ENCODE measurements around the gene PCCB. TPM values are rescaled to one million over a fixed set of nuclear protein-coding genes. Genes with fewer than 3 reads are reported as not detected.

Gene PCCB
- total RNA-seq, 1 donor from 2014 or later: 35.2 TPM

- H3K9me3 Mint-ChIP-seq (ENCODE audit: unreplicated experiment): no peaks in the 10 kb centered on the region
- peaks cover 43% of the 10 kb centered on the region for H3K36me3 Mint-ChIP-seq (ENCODE audit: low read depth, unreplicated experiment)
- H3K27me3 Mint-ChIP-seq (ENCODE audit: unreplicated experiment): no peaks in the 10 kb centered on the region
- no peak overlapping the region for H3K4me3 Mint-ChIP-seq (ENCODE audit: unreplicated experiment)
- no peak for DNase-seq (ENCODE audit: low spot score)
- H3K27ac Mint-ChIP-seq (ENCODE audit: unreplicated experiment): no peak overlapping the region
- TF ChIP-seq CTCF (IDR thresholded peaks at IDR 0.05; ENCODE audit: unreplicated experiment): no peak
- H3K4me1 Mint-ChIP-seq (ENCODE audit: unreplicated experiment): no peaks in the 10 kb centered on the region
Observed at GRCh38 chr3:136326316-136326715, 76.2 kb downstream of the PCCB start.

- H3K4me3 Mint-ChIP-seq (ENCODE audit: unreplicated experiment): no peak overlapping the region
- H3K36me3 Mint-ChIP-seq (ENCODE audit: low read depth, unreplicated experiment): peaks cover 31% of the 10 kb centered on the region
- H3K27me3 Mint-ChIP-seq (ENCODE audit: unreplicated experiment): no peaks in the 10 kb centered on the region
- no peaks in the 10 kb centered on the region for H3K4me1 Mint-ChIP-seq (ENCODE audit: unreplicated experiment)
- no peak overlapping the region for H3K27ac Mint-ChIP-seq (ENCODE audit: unreplicated experiment)
- no peaks in the 10 kb centered on the region for H3K9me3 Mint-ChIP-seq (ENCODE audit: unreplicated experiment)
- no peak for TF ChIP-seq CTCF (IDR thresholded peaks at IDR 0.05; ENCODE audit: unreplicated experiment)
- no peak for DNase-seq (ENCODE audit: low spot score)
Observed at GRCh38 chr3:136327671-136328070, 77.5 kb downstream of the PCCB start.

- Mint-ChIP-seq H3K9me3 (ENCODE audit: unreplicated experiment) (no peaks in the 10 kb centered on the region), H3K27me3 (ENCODE audit: unreplicated experiment) (no peaks in the 10 kb centered on the region), H3K27ac (ENCODE audit: unreplicated experiment) (no peak overlapping the region), H3K4me3 (ENCODE audit: unreplicated experiment) (no peak overlapping the region), H3K36me3 (ENCODE audit: low read depth, unreplicated experiment) (peaks cover 21% of the 10 kb centered on the region), H3K4me1 (ENCODE audit: unreplicated experiment) (no peaks in the 10 kb centered on the region)
- no peak for DNase-seq (ENCODE audit: low spot score)
- no peak for TF ChIP-seq CTCF (IDR thresholded peaks at IDR 0.05; ENCODE audit: unreplicated experiment)
Observed at GRCh38 chr3:136329593-136329992, 79.5 kb downstream of the PCCB start.

GRCh38 chr3:136330900-136331299, 80.8 kb downstream of the PCCB start:
- TF ChIP-seq CTCF (IDR thresholded peaks at IDR 0.05; ENCODE audit: unreplicated experiment): no peak
- no peak overlapping the region for H3K4me3 Mint-ChIP-seq (ENCODE audit: unreplicated experiment)
- H3K27me3 Mint-ChIP-seq (ENCODE audit: unreplicated experiment): no peaks in the 10 kb centered on the region
- no peaks in the 10 kb centered on the region for H3K4me1 Mint-ChIP-seq (ENCODE audit: unreplicated experiment)
- H3K36me3 Mint-ChIP-seq (ENCODE audit: low read depth, unreplicated experiment): peaks cover 20% of the 10 kb centered on the region
- H3K9me3 Mint-ChIP-seq (ENCODE audit: unreplicated experiment): no peaks in the 10 kb centered on the region
- H3K27ac Mint-ChIP-seq (ENCODE audit: unreplicated experiment): no peak overlapping the region
- no peak for DNase-seq (ENCODE audit: low spot score)

GRCh38 chr3:136332302-136332701, 82.2 kb downstream of the PCCB start:
- H3K9me3 Mint-ChIP-seq (ENCODE audit: unreplicated experiment): no peaks in the 10 kb centered on the region
- H3K4me1 Mint-ChIP-seq (ENCODE audit: unreplicated experiment): no peaks in the 10 kb centered on the region
- DNase-seq (ENCODE audit: low spot score): no peak
- no peaks in the 10 kb centered on the region for H3K27me3 Mint-ChIP-seq (ENCODE audit: unreplicated experiment)
- H3K27ac Mint-ChIP-seq (ENCODE audit: unreplicated experiment): no peak overlapping the region
- TF ChIP-seq CTCF (IDR thresholded peaks at IDR 0.05; ENCODE audit: unreplicated experiment): no peak
- H3K36me3 Mint-ChIP-seq (ENCODE audit: low read depth, unreplicated experiment): peaks cover 12% of the 10 kb centered on the region
- no peak overlapping the region for H3K4me3 Mint-ChIP-seq (ENCODE audit: unreplicated experiment)

All from endothelial cell (in vitro differentiated cells).